Measurements from ENCODE around the gene CDH4.

GRCh38 chr20:61487997-61488371 lies 235.9 kb downstream of the CDH4 start:
- TF ChIP-seq ATF3 (CRISPR knock-in tag; IDR thresholded peaks at IDR 0.05) (no peak), ETV6 (CRISPR knock-in tag; conservative IDR thresholded peaks at IDR 0.05) (no peak), YY1 (IDR thresholded peaks at IDR 0.05; ENCODE audit: insufficient read depth, insufficient replicate concordance, low read depth, low read length) (no peak)

All from HepG2 (cell line).